Spleen (tissue), 11 donors: Measurements from ENCODE around the gene ELFN1. TPM values are rescaled to one million over a fixed set of nuclear protein-coding genes. Genes with fewer than 3 reads are reported as not detected.

ENCODE experiments used
- DNase-seq: peaks from one replicate; pipeline ENCODE4 v3.0.0-alpha.2; 2020
- H3K27ac ChIP-seq, 8 donors: fragments of 200-600 bp; sonication (generic) in 7 of 8; 1 replicate in 4 of 8; 2 replicates in 4 of 8; pipeline versions ENCODE4 v1.5.0 to v1.8.0; 2016 to 2021; ENCODE audit warnings: inconsistent platforms in 4 of 8, mild to moderate bottlenecking in 4 of 8, moderate library complexity in 1 of 8
- H3K27me3 ChIP-seq, 7 donors: fragments of 200-600 bp; sonication (generic) in 6 of 7; replicated peaks in 1 of 7; 1 replicate in 4 of 7; 2 replicates in 3 of 7; pipeline versions ENCODE4 v1.5.0 to v1.8.0; 2016 to 2021; ENCODE audit warnings: inconsistent platforms in 3 of 7, mild to moderate bottlenecking in 1 of 7
- H3K36me3 ChIP-seq, 6 donors: fragments of 200-600 bp; sonication (generic) in 5 of 6; 1 replicate in 4 of 6; 2 replicates in 2 of 6; pipeline versions ENCODE4 v1.5.0 to v1.8.0; 2016 to 2021; ENCODE audit warnings: inconsistent platforms in 2 of 6
- H3K4me1 ChIP-seq, 6 donors: fragments of 200-600 bp; sonication (generic) in 5 of 6; 1 replicate in 3 of 6; 2 replicates in 3 of 6; pipeline versions ENCODE4 v1.5.0 to v1.8.0; 2016 to 2021; ENCODE audit warnings: inconsistent platforms in 3 of 6
- H3K4me3 ChIP-seq, 8 donors: fragments of 200-600 bp; sonication (generic) in 7 of 8; 1 replicate in 4 of 8; 2 replicates in 4 of 8; pipeline versions ENCODE4 v1.5.0 to v1.8.0; 2016 to 2021; ENCODE audit warnings: inconsistent platforms in 4 of 8, mild to moderate bottlenecking in 4 of 8, moderate library complexity in 2 of 8
- H3K9me3 ChIP-seq, 8 donors: fragments of 200-600 bp; sonication (generic) in 7 of 8; 1 replicate in 4 of 8; 2 replicates in 4 of 8; pipeline versions ENCODE4 v1.5.0 to v1.8.0; 2016 to 2021; ENCODE audit warnings: inconsistent platforms in 4 of 8
- CTCF ChIP-seq, 11 experiments: fragments of 200-600 bp in 7 of 11; fragments of 450-650 bp in 4 of 11; sonication (generic) in 4 of 11; IDR thresholded peaks in 8 of 11; conservative IDR thresholded peaks in 3 of 11; 1 replicate in 7 of 11; 2 replicates in 4 of 11; pipeline versions ENCODE4 v1.4.0 to v1.8.0; 2016 to 2021; ENCODE audit warnings: antibody characterized with exemption in 11 of 11, inconsistent platforms in 4 of 11, mild to moderate bottlenecking in 1 of 11
- POLR2A ChIP-seq, 3 donors: fragments of 450-650 bp; IDR thresholded peaks; one replicate each; pipeline ENCODE4 v1.5.1; 2017; ENCODE audit warnings: antibody characterized with exemption in 3 of 3, mild to moderate bottlenecking in 1 of 3
- POLR2AphosphoS5 ChIP-seq, 3 donors: sonication (generic); formaldehyde crosslinking; IDR thresholded peaks; one replicate each; pipeline ENCODE4 v1.5.1; 2017; ENCODE audit warnings: antibody characterized with exemption in 3 of 3
- WGBS, 5 donors: extraction: QIAGEN DNeasy Blood & Tissue Kit in 3 of 5; methylation state at CpG; one replicate each; pipeline versions ENCODE4 v1.1.5 to v1.1.7; 2013 to 2018; 5-methylcytosine and 5-hydroxymethylcytosine counted together
- intact Hi-C: fragments of 100-400 bp; cut with DNase I; formaldehyde crosslinking; loops from one replicate; pipeline ENCODE4 v1.15.0; 2023; ENCODE audit warnings: low total_unique reads
- polyA plus RNA-seq, 3 donors: library from polyadenylated mRNA; stranded (reverse); fragments of 200-250 nt; gene quantifications; one replicate each; pipeline ENCODE4 v1.2.1, GENCODE V29; 2013
- total RNA-seq, 7 donors: library from RNA; depleted of rRNA in 3 of 7; stranded (reverse); fragments of >200 nt in 3 of 7; fragmentation: NEBNext Ultra II Directional in 4 of 7; extraction: Animal tissue kit (Norgen Biotek cat#: 25700) in 4 of 7; gene quantifications; one replicate each; pipeline versions ENCODE4 v1.1.0 to v1.2.1, GENCODE V29; 2016 to 2021
- donor health status: healthy with polysubstance abuse.
- donor health status: DM: no; HTN: no; CAD: no; lungs with moderate emphysema.
- donor health status: DM: no; HTN: no; CAD: no.
- donor health status: Bipolar disorder and iron deficiency.
- donor health status: healthy.
- donor health status: DM: no; HTN: no; CAD: no.
- donor health status: DM: yes; HTN: yes; CAD: no.

Gene ELFN1
- total and polyA plus RNA-seq, 10 donors: 0.22 to 3.9 (median 2.4) TPM

- DNase-seq: no peak
- WGBS, 5 donors: 85 to 92% (median 89%) methylated on average over 8 of the region's 8 CpGs
- Histone ChIP-seq H3K4me1 (peaks cover 0 to 7% (median 0%) of the 10 kb centered on the region in 6 donors), H3K9me3 (peaks cover 0 to 5% (median 0%) of the 10 kb centered on the region in 8 donors), H3K36me3 (no peaks in the 10 kb centered on the region), H3K27ac (no peak overlapping the region), H3K4me3 (no peak overlapping the region), H3K27me3 (peaks cover 0 to 27% (median 0%) of the 10 kb centered on the region in 7 donors)
- TF ChIP-seq POLR2A (IDR thresholded peaks at IDR 0.05) (no peak), CTCF (IDR thresholded peaks at IDR 0.05 in 8 of 11, conservative IDR thresholded peaks at IDR 0.05 in 3 of 11) (no peak), POLR2AphosphoS5 (IDR thresholded peaks at IDR 0.05) (no peak)
- intact Hi-C loops: no loop called here
Measured at GRCh38 chr7:1720326-1720725, 50.2 kb downstream of the ELFN1 start.

- intact Hi-C loops: no loop called here
- 78 to 84% (median 80%) methylated on average over 11 to 14 of the region's 14 CpGs for WGBS, 5 donors
- Histone ChIP-seq H3K36me3 (no peaks in the 10 kb centered on the region), H3K9me3 (peaks cover 0 to 5% (median 0%) of the 10 kb centered on the region in 8 donors), H3K27ac (no peak overlapping the region), H3K4me3 (no peak overlapping the region), H3K4me1 (peaks cover 0 to 7% (median 0%) of the 10 kb centered on the region in 6 donors), H3K27me3 (peaks cover 0 to 21% (median 0%) of the 10 kb centered on the region in 7 donors)
- DNase-seq: no peak
- no peak for TF ChIP-seq POLR2A (IDR thresholded peaks at IDR 0.05)
- TF ChIP-seq CTCF (IDR thresholded peaks at IDR 0.05 in 8 of 11, conservative IDR thresholded peaks at IDR 0.05 in 3 of 11): no peak
- TF ChIP-seq POLR2AphosphoS5 (IDR thresholded peaks at IDR 0.05): no peak
Measured at GRCh38 chr7:1721047-1721690, 51.1 kb downstream of the ELFN1 start.

- Histone ChIP-seq H3K27ac (no peak overlapping the region), H3K27me3 (peaks cover 0 to 18% (median 0%) of the 10 kb centered on the region in 7 donors), H3K4me1 (no peaks in the 10 kb centered on the region), H3K4me3 (no peak overlapping the region), H3K9me3 (peaks cover 0 to 6% (median 0%) of the 10 kb centered on the region in 8 donors), H3K36me3 (no peaks in the 10 kb centered on the region)
- DNase-seq: no peak
- intact Hi-C loops: no loop called here
- 90 to 98% (median 97%) methylated on average over 13 of the region's 13 CpGs for WGBS, 5 donors
- TF ChIP-seq CTCF (IDR thresholded peaks at IDR 0.05 in 8 of 11, conservative IDR thresholded peaks at IDR 0.05 in 3 of 11) (no peak), POLR2AphosphoS5 (IDR thresholded peaks at IDR 0.05) (no peak), POLR2A (IDR thresholded peaks at IDR 0.05) (no peak)
Measured at GRCh38 chr7:1723254-1723653, 53.2 kb downstream of the ELFN1 start.

- Histone ChIP-seq H3K4me3 (no peak overlapping the region), H3K27me3 (peaks cover 0 to 18% (median 0%) of the 10 kb centered on the region in 7 donors), H3K27ac (no peak overlapping the region), H3K9me3 (peaks cover 0 to 16% (median 5%) of the 10 kb centered on the region in 8 donors), H3K4me1 (no peaks in the 10 kb centered on the region), H3K36me3 (peaks cover 0 to 4% (median 0%) of the 10 kb centered on the region in 6 donors)
- TF ChIP-seq POLR2A (IDR thresholded peaks at IDR 0.05) (no peak), POLR2AphosphoS5 (IDR thresholded peaks at IDR 0.05) (no peak), CTCF (IDR thresholded peaks at IDR 0.05 in 8 of 11, conservative IDR thresholded peaks at IDR 0.05 in 3 of 11) (no peak)
- no peak for DNase-seq
- WGBS, 5 donors: 82 to 91% (median 88%) methylated on average over 17 to 21 of the region's 21 CpGs
- intact Hi-C loops: no loop called here
Measured at GRCh38 chr7:1724118-1724910, 54.2 kb downstream of the ELFN1 start.
